ENCODE measurements around the gene KANK3.

DNA sequence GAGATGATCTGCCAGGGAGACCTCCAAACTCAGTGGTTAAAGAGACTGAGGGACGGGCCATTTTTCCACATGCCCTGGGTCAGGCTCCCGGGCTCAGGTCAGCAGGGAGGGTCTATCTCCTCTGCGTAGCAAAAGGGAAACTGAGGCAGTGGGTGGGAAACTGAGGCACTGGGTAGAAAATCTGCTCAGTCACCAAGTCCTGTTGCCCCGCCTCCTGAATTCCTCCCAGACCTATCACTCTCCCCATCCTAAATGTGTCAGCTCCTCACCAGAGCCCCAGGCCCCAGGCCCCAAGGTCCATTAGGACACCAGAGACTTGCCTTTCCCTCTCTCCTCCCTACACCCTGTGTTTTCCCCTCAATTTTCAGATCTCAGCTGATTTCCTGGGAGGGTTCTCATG lies 37.3 kb downstream of the KANK3 start:
- no peak for TF ChIP-seq POLR2AphosphoS5 (IDR thresholded peaks at IDR 0.05; ENCODE audit: low read depth, low read length)
- TF ChIP-seq POLR2A (IDR thresholded peaks at IDR 0.05; ENCODE audit: low read depth, low read length), result no peak
- no peak for TF ChIP-seq PAX5 (IDR thresholded peaks at IDR 0.05; ENCODE audit: insufficient read depth, low read length, severe bottlenecking)
- no peak for TF ChIP-seq SPI1 (IDR thresholded peaks at IDR 0.05; ENCODE audit: low read depth, low read length)
- no peak for TF ChIP-seq TAF1 (IDR thresholded peaks at IDR 0.05; ENCODE audit: low read depth, low read length)

Data from GM12891 (cell line).